Femur (tissue), 1 donor: ENCODE measurements around the gene SMARCA2.
A peak's percentile ranks its signal among the peaks of the same experiment; 100 is the strongest.

ENCODE experiments used
- DNase-seq: peaks from one replicate; pipeline ENCODE4 v3.0.0-alpha.2; 2017

SMARCA2 gene

GRCh38 chr9:2014696-2015580 lies at the start of gene SMARCA2:
Gene SMARCA2 (plus strand): TSS chr9:2015347. CDS start chr9:2029023, 13,676 bp downstream.
- DNase-seq, result peak; percentile 99

GRCh38 chr9:1966725-1967366 lies 48.3 kb upstream of the SMARCA2 start:
- DNase-seq, result no peak

GRCh38 chr9:1969160-1969559 lies 46.0 kb upstream of the SMARCA2 start:
- no peak for DNase-seq

- DNase-seq, result no peak
Measured at GRCh38 chr9:1969898-1970297, 45.2 kb upstream of the SMARCA2 start.

GRCh38 chr9:1972672-1973071 lies 42.5 kb upstream of the SMARCA2 start:
- no peak for DNase-seq

GRCh38 chr9:1977026-1977425 lies 38.1 kb upstream of the SMARCA2 start:
- DNase-seq, result no peak

- DNase-seq, result peak; percentile 28
Measured at GRCh38 chr9:1978941-1979340, 36.2 kb upstream of the SMARCA2 start.

GRCh38 chr9:1979741-1980367 lies 35.3 kb upstream of the SMARCA2 start:
- peak; percentile 77 for DNase-seq

GRCh38 chr9:1980387-1980786 lies 34.8 kb upstream of the SMARCA2 start:
- no peak for DNase-seq

GRCh38 chr9:1982074-1982473 lies 33.1 kb upstream of the SMARCA2 start:
- no peak for DNase-seq

- no peak for DNase-seq
Measured at GRCh38 chr9:1986341-1986740, 28.8 kb upstream of the SMARCA2 start.

GRCh38 chr9:1989500-1989899 lies 25.6 kb upstream of the SMARCA2 start:
- no peak for DNase-seq

- no peak for DNase-seq
Measured at GRCh38 chr9:1994180-1994579, 21.0 kb upstream of the SMARCA2 start.

- DNase-seq, result no peak
Measured at GRCh38 chr9:1995084-1995483, 20.1 kb upstream of the SMARCA2 start.

- no peak for DNase-seq
Measured at GRCh38 chr9:1996156-1996555, 19.0 kb upstream of the SMARCA2 start.

GRCh38 chr9:1997646-1998045 lies 17.5 kb upstream of the SMARCA2 start:
- DNase-seq, result no peak

- DNase-seq, result no peak
Measured at GRCh38 chr9:1998111-1998510, 17.0 kb upstream of the SMARCA2 start.

GRCh38 chr9:2000314-2000713 lies 14.8 kb upstream of the SMARCA2 start:
- no peak for DNase-seq

GRCh38 chr9:2008372-2008771 lies 6.8 kb upstream of the SMARCA2 start:
- no peak for DNase-seq

- DNase-seq, result no peak
Measured at GRCh38 chr9:2012347-2012746, 2.8 kb upstream of the SMARCA2 start.

GRCh38 chr9:2013743-2014475 lies 1.2 kb upstream of the SMARCA2 start:
- DNase-seq, result peak; percentile 56

- DNase-seq, result peak; percentile 74
Measured at GRCh38 chr9:2015581-2016407, 647 bp downstream of the SMARCA2 start.
